ENCODE measurements around the gene UROC1. TPM values are rescaled to one million over a fixed set of nuclear protein-coding genes. Genes with fewer than 3 reads are reported as not detected.

Gene UROC1
- total and polyA plus RNA-seq, 4 experiments from 2014 or later = not detected

DNA sequence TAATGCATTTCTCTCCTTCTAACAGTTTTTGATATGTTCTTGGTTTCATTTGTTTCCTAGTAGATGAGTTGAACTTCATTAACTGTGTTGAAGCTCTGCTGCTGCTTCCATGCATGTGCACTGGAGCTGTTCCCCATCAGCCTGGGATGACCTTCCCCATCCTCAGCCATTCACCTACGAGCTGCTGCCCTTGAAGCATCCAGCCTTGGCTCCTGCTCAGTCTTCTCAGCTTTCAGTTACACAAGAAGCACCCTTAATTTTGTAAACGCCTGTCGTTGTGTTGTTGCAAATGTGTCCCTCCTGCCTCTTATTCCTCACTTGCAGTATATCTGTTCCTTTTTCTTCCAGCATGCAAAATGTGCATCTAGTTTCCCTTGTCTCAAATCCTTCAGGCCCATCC is 33.4 kb downstream of the UROC1 start:
- Mint-ChIP-seq H3K36me3 (no peaks in the 10 kb centered on the region), H3K27ac (peak overlapping the region in 1 of 7 donors; percentile 25), H3K27me3 (no peaks in the 10 kb centered on the region), H3K4me3 (no peak overlapping the region), H3K9me3 (no peaks in the 10 kb centered on the region), H3K4me1 (peaks cover 8 to 12% (median 11%) of the 10 kb centered on the region in 4 donors)
- ChIA-PET CTCF (ENCODE audit: partially characterized antibody) (no interaction called here), POLR2A (ENCODE audit: partially characterized antibody) (interaction anchor here (1.1 kb wide), 1 partner anchor 9 kb away, joined by 3 read pairs; the partner anchor contains the start of gene ZXDC)
- no peak overlapping the region for H3K27ac ChIP-seq (ENCODE audit: low read depth, low read length)
- no peak for DNase-seq
- peaks cover 8% of the 10 kb centered on the region for H3K4me1 ChIP-seq (ENCODE audit: insufficient read depth, low read length)
- H3K9me3 ChIP-seq (ENCODE audit: control insufficient read depth in 1 of 2, low read length in 2 of 2) = no peaks in the 10 kb centered on the region
- intact Hi-C loops (cut with micrococcal nuclease) = no loop called here
- no peaks in the 10 kb centered on the region for H3K27me3 ChIP-seq (ENCODE audit: insufficient read depth, low read length)
- no peaks in the 10 kb centered on the region for H3K36me3 ChIP-seq (ENCODE audit: insufficient read depth, low read length)
- H3K4me3 ChIP-seq (ENCODE audit: low read length in 2 of 2) = no peak overlapping the region

- ChIA-PET POLR2A (ENCODE audit: partially characterized antibody) (interaction anchor here (1.1 kb wide), 1 partner anchor 8 kb away, joined by 3 read pairs; the partner anchor contains the start of gene ZXDC), CTCF (ENCODE audit: partially characterized antibody) (interaction anchor here (1.0 kb wide), 1 partner anchor 12 kb away, joined by 3 read pairs; no protein-coding TSS in a partner anchor)
- Mint-ChIP-seq H3K27ac (no peak overlapping the region), H3K9me3 (no peaks in the 10 kb centered on the region), H3K36me3 (no peaks in the 10 kb centered on the region), H3K4me3 (no peak overlapping the region), H3K27me3 (no peaks in the 10 kb centered on the region), H3K4me1 (peaks cover 8 to 12% (median 11%) of the 10 kb centered on the region in 4 donors)
- H3K27ac ChIP-seq (ENCODE audit: low read depth, low read length) = no peak overlapping the region
- no peak for DNase-seq
- peaks cover 8% of the 10 kb centered on the region for H3K4me1 ChIP-seq (ENCODE audit: insufficient read depth, low read length)
- no peaks in the 10 kb centered on the region for H3K36me3 ChIP-seq (ENCODE audit: insufficient read depth, low read length)
- intact Hi-C loops (cut with micrococcal nuclease) = no loop called here
- H3K27me3 ChIP-seq (ENCODE audit: insufficient read depth, low read length) = no peaks in the 10 kb centered on the region
- no peak overlapping the region for H3K4me3 ChIP-seq (ENCODE audit: low read length in 2 of 2)
- no peaks in the 10 kb centered on the region for H3K9me3 ChIP-seq (ENCODE audit: control insufficient read depth in 1 of 2, low read length in 2 of 2)
Measured at GRCh38 chr3:126483321-126483761, 34.2 kb downstream of the UROC1 start.

DNA sequence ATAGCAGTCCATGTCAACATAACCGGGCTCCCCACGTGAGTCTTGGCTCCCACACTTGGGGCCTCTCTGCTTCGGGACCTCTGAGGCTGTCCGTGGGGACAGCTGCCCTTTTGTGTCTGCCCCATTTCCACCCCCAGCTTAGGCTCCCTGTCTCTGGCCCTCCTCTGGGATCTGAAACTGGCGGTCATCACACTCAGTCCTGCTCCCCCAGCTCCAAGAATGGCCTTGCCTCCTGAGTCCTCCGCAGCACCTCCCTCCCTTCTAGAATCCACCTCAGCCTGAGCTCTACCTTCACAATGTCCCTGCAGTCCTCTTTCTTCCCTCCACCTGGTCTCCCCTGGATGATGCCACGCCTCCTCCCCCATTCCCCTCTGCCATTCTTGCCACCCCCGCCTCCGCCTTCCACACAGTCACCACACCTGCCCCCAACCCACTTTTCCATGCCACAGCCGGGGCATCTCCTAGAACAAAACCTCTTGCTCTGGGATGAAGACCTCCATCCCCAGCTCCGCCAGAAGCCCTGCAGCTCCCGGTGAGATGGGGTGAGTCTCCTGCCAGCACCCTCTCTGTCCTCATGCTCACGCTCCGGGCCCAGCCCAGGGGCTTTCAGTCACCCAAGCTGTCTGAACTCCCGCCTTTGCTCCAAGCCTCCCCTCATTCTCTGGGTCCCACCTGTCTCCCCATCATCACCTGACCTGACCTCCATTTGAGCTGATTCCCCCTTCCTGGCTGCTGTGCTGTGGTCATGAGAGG is 34.9 kb downstream of the UROC1 start:
- H3K36me3 ChIP-seq (ENCODE audit: insufficient read depth, low read length) = no peaks in the 10 kb centered on the region
- no peaks in the 10 kb centered on the region for H3K27me3 Mint-ChIP-seq
- no peaks in the 10 kb centered on the region for H3K27me3 ChIP-seq (ENCODE audit: insufficient read depth, low read length)
- H3K36me3 Mint-ChIP-seq = no peaks in the 10 kb centered on the region
- H3K4me3 Mint-ChIP-seq = no peak overlapping the region
- no peak overlapping the region for H3K27ac ChIP-seq (ENCODE audit: low read depth, low read length)
- no peak for DNase-seq
- H3K27ac Mint-ChIP-seq = no peak overlapping the region
- ChIA-PET CTCF (ENCODE audit: partially characterized antibody) (interaction anchor here (1.0 kb wide), 1 partner anchor 12 kb away, joined by 3 read pairs; no protein-coding TSS in a partner anchor), POLR2A (ENCODE audit: partially characterized antibody) (no interaction called here)
- peaks cover 8 to 12% (median 11%) of the 10 kb centered on the region in 4 donors for H3K4me1 Mint-ChIP-seq
- no peak overlapping the region for H3K4me3 ChIP-seq (ENCODE audit: low read length in 2 of 2)
- H3K4me1 ChIP-seq (ENCODE audit: insufficient read depth, low read length) = peaks cover 8% of the 10 kb centered on the region
- intact Hi-C loops (cut with micrococcal nuclease) = no loop called here
- H3K9me3 ChIP-seq (ENCODE audit: control insufficient read depth in 1 of 2, low read length in 2 of 2) = no peaks in the 10 kb centered on the region
- H3K9me3 Mint-ChIP-seq = no peaks in the 10 kb centered on the region

- Mint-ChIP-seq H3K36me3 (peaks cover 0 to 1% of the 10 kb centered on the region in 2 donors), H3K9me3 (no peaks in the 10 kb centered on the region), H3K27me3 (no peaks in the 10 kb centered on the region), H3K4me3 (no peak overlapping the region), H3K4me1 (peaks cover 7 to 12% (median 9%) of the 10 kb centered on the region in 4 donors), H3K27ac (no peak overlapping the region)
- Histone ChIP-seq H3K27me3 (ENCODE audit: insufficient read depth, low read length) (no peaks in the 10 kb centered on the region), H3K9me3 (ENCODE audit: control insufficient read depth in 1 of 2, low read length in 2 of 2) (no peaks in the 10 kb centered on the region), H3K4me1 (ENCODE audit: insufficient read depth, low read length) (peaks cover 2% of the 10 kb centered on the region), H3K36me3 (ENCODE audit: insufficient read depth, low read length) (no peaks in the 10 kb centered on the region), H3K4me3 (ENCODE audit: low read length in 2 of 2) (no peak overlapping the region), H3K27ac (ENCODE audit: low read depth, low read length) (no peak overlapping the region)
- intact Hi-C loops (cut with micrococcal nuclease) = no loop called here
- ChIA-PET POLR2A (ENCODE audit: partially characterized antibody) (no interaction called here), CTCF (ENCODE audit: partially characterized antibody) (no interaction called here)
- DNase-seq = no peak
Measured at GRCh38 chr3:126481808-126482502, 35.6 kb downstream of the UROC1 start.

DNA sequence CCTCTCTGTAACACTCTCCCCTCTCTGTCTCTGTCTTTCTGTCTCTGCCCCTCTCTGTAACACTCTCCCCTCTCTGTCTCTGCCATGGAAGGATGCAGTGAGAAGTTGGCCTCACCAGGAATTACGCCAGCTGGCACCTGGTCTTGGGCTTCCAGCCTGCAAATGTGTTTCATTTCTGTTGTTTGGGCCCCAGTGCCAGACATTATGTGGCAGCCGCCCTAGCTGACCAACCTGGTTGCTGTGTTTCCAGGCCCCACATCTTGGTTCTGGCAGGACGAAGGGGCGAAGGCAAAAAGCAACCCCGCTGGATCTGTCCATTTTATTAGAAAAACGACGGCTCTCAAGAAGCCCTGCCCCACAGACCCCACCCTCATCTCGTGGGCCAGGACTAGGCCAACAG is 36.7 kb downstream of the UROC1 start:
- no peak overlapping the region for H3K4me3 Mint-ChIP-seq
- Histone ChIP-seq H3K4me3 (ENCODE audit: low read length in 2 of 2) (no peak overlapping the region), H3K9me3 (ENCODE audit: control insufficient read depth in 1 of 2, low read length in 2 of 2) (no peaks in the 10 kb centered on the region), H3K36me3 (ENCODE audit: insufficient read depth, low read length) (no peaks in the 10 kb centered on the region), H3K4me1 (ENCODE audit: insufficient read depth, low read length) (peaks cover 5% of the 10 kb centered on the region), H3K27ac (ENCODE audit: low read depth, low read length) (no peak overlapping the region), H3K27me3 (ENCODE audit: insufficient read depth, low read length) (no peaks in the 10 kb centered on the region)
- ChIA-PET CTCF (ENCODE audit: partially characterized antibody) (no interaction called here), POLR2A (ENCODE audit: partially characterized antibody) (no interaction called here)
- H3K9me3 Mint-ChIP-seq = no peaks in the 10 kb centered on the region
- H3K27me3 Mint-ChIP-seq = no peaks in the 10 kb centered on the region
- H3K4me1 Mint-ChIP-seq = peaks cover 5 to 12% (median 9%) of the 10 kb centered on the region in 4 donors
- peak overlapping the region in 1 of 7 donors; percentile 35 for H3K27ac Mint-ChIP-seq
- peaks cover 0 to 1% of the 10 kb centered on the region in 2 donors for H3K36me3 Mint-ChIP-seq
- intact Hi-C loops (cut with micrococcal nuclease) = no loop called here
- DNase-seq = no peak

GRCh38 chr3:126480206-126480605 is 37.4 kb downstream of the UROC1 start:
- ChIA-PET CTCF (ENCODE audit: partially characterized antibody) (no interaction called here), POLR2A (ENCODE audit: partially characterized antibody) (no interaction called here)
- intact Hi-C loops (cut with micrococcal nuclease) = no loop called here
- Mint-ChIP-seq H3K9me3 (no peaks in the 10 kb centered on the region), H3K4me1 (peaks cover 5 to 12% (median 9%) of the 10 kb centered on the region in 4 donors), H3K4me3 (no peak overlapping the region), H3K36me3 (peaks cover 0 to 1% of the 10 kb centered on the region in 2 donors), H3K27ac (no peak overlapping the region), H3K27me3 (no peaks in the 10 kb centered on the region)
- peaks cover 5% of the 10 kb centered on the region for H3K4me1 ChIP-seq (ENCODE audit: insufficient read depth, low read length)
- no peak overlapping the region for H3K4me3 ChIP-seq (ENCODE audit: low read length in 2 of 2)
- H3K9me3 ChIP-seq (ENCODE audit: control insufficient read depth in 1 of 2, low read length in 2 of 2) = no peaks in the 10 kb centered on the region
- no peak overlapping the region for H3K27ac ChIP-seq (ENCODE audit: low read depth, low read length)
- no peak for DNase-seq
- H3K36me3 ChIP-seq (ENCODE audit: insufficient read depth, low read length) = no peaks in the 10 kb centered on the region
- no peaks in the 10 kb centered on the region for H3K27me3 ChIP-seq (ENCODE audit: insufficient read depth, low read length)

GRCh38 chr3:126479642-126480041 is 37.9 kb downstream of the UROC1 start:
- H3K27me3 Mint-ChIP-seq = no peaks in the 10 kb centered on the region
- H3K4me3 ChIP-seq (ENCODE audit: low read length in 2 of 2) = no peak overlapping the region
- peaks cover 6 to 16% (median 10%) of the 10 kb centered on the region in 4 donors for H3K4me1 Mint-ChIP-seq
- no peak overlapping the region for H3K4me3 Mint-ChIP-seq
- ChIA-PET POLR2A (ENCODE audit: partially characterized antibody) (no interaction called here), CTCF (ENCODE audit: partially characterized antibody) (no interaction called here)
- H3K9me3 Mint-ChIP-seq = no peaks in the 10 kb centered on the region
- intact Hi-C loops (cut with micrococcal nuclease) = loop anchor here (5.0 to 10.0 kb wide), 3 partner anchors 223 to 1575 kb away; partner anchors contain the start of genes ABTB1, CHCHD6 and SEC61A1
- peaks cover 7% of the 10 kb centered on the region for H3K4me1 ChIP-seq (ENCODE audit: insufficient read depth, low read length)
- H3K27ac ChIP-seq (ENCODE audit: low read depth, low read length) = no peak overlapping the region
- H3K36me3 ChIP-seq (ENCODE audit: insufficient read depth, low read length) = no peaks in the 10 kb centered on the region
- no peak overlapping the region for H3K27ac Mint-ChIP-seq
- DNase-seq = no peak
- H3K27me3 ChIP-seq (ENCODE audit: insufficient read depth, low read length) = no peaks in the 10 kb centered on the region
- peaks cover 0 to 4% of the 10 kb centered on the region in 2 donors for H3K36me3 Mint-ChIP-seq
- no peaks in the 10 kb centered on the region for H3K9me3 ChIP-seq (ENCODE audit: control insufficient read depth in 1 of 2, low read length in 2 of 2)

Data from CD4-positive, alpha-beta memory T cell (primary cell).